Right hindlimb (tissue), 1 donor: Measurements from ENCODE around the gene AAK1.
"Not testable (repeated sequence)": the region's sequence is repeated elsewhere in the genome, so short reads cannot be mapped to it uniquely, and the experiment has no call there.

Experiments
- DNase-seq: peaks from one replicate; pipeline ENCODE4 v3.0.0-alpha.2; 2018

The AAK1 gene

GRCh38 chr2:69659349-69659748, 15.8 kb upstream of the AAK1 start:
- DNase-seq: no peak

GRCh38 chr2:69652206-69652605, 8.7 kb upstream of the AAK1 start:
- no peak for DNase-seq

- not testable (repeated sequence) for DNase-seq
Measured at GRCh38 chr2:69647196-69647595, 3.7 kb upstream of the AAK1 start.

- no peak for DNase-seq
Measured at GRCh38 chr2:69646714-69647113, 3.2 kb upstream of the AAK1 start.

GRCh38 chr2:69645921-69646320, 2.4 kb upstream of the AAK1 start:
- no peak for DNase-seq

- DNase-seq: no peak
Measured at GRCh38 chr2:69645031-69645431, 1.5 kb upstream of the AAK1 start.

GRCh38 chr2:69644506-69644979, 1.0 kb upstream of the AAK1 start:
- DNase-seq: no peak

GRCh38 chr2:69642709-69643601, 584 bp downstream of the AAK1 start:
- peak; percentile 88 for DNase-seq

GRCh38 chr2:69641887-69642708, 1.4 kb downstream of the AAK1 start:
- DNase-seq: no peak

GRCh38 chr2:69641471-69641870, 2.1 kb downstream of the AAK1 start:
- DNase-seq: no peak

- no peak for DNase-seq
Measured at GRCh38 chr2:69639266-69639665, 4.3 kb downstream of the AAK1 start.

- DNase-seq: no peak
Measured at GRCh38 chr2:69638630-69639029, 4.9 kb downstream of the AAK1 start.

- DNase-seq: no peak
Measured at GRCh38 chr2:69637923-69638322, 5.6 kb downstream of the AAK1 start.

- DNase-seq: no peak
Measured at GRCh38 chr2:69636395-69636794, 7.1 kb downstream of the AAK1 start.

GRCh38 chr2:69635432-69635831, 8.1 kb downstream of the AAK1 start:
- DNase-seq: no peak

- DNase-seq: no peak
Measured at GRCh38 chr2:69634196-69634821, 9.2 kb downstream of the AAK1 start.

- no peak for DNase-seq
Measured at GRCh38 chr2:69631402-69631801, 12.1 kb downstream of the AAK1 start.

GRCh38 chr2:69629921-69630608, 13.5 kb downstream of the AAK1 start:
- DNase-seq: no peak

- DNase-seq: no peak
Measured at GRCh38 chr2:69628325-69629021, 15.1 kb downstream of the AAK1 start.

- DNase-seq: no peak
Measured at GRCh38 chr2:69625078-69625795, 18.3 kb downstream of the AAK1 start.

- DNase-seq: no peak
Measured at GRCh38 chr2:69624611-69625010, 18.9 kb downstream of the AAK1 start.
